T-helper 1 cell (primary cell): Measurements from ENCODE around the gene FAM78B.

Experiments used
- DNase-seq, 5 donors: peaks; one replicate each; pipeline ENCODE4 v3.0.0-alpha.2; 2012 to 2020

The FAM78B gene

GRCh38 chr1:166116026-166116425, 50.8 kb downstream of the FAM78B start:
- no peak for DNase-seq

- DNase-seq: no peak
Measured at GRCh38 chr1:166114419-166114818, 52.4 kb downstream of the FAM78B start.

GRCh38 chr1:166113630-166114029, 53.2 kb downstream of the FAM78B start:
- DNase-seq: no peak

GRCh38 chr1:166113031-166113430, 53.8 kb downstream of the FAM78B start:
- no peak for DNase-seq

GRCh38 chr1:166112425-166112824, 54.4 kb downstream of the FAM78B start:
- no peak for DNase-seq

GRCh38 chr1:166111430-166111829, 55.4 kb downstream of the FAM78B start:
- no peak for DNase-seq

- DNase-seq: no peak
Measured at GRCh38 chr1:166090244-166090643, 76.6 kb downstream of the FAM78B start.

- peak in 1 of 5 donors; percentile 43 for DNase-seq
Measured at GRCh38 chr1:166089804-166090203, 77.0 kb downstream of the FAM78B start.

GRCh38 chr1:166088572-166088955, 78.2 kb downstream of the FAM78B start:
- no peak for DNase-seq

GRCh38 chr1:166087734-166088571, 78.8 kb downstream of the FAM78B start:
- DNase-seq: no peak

GRCh38 chr1:166086113-166086883, 80.5 kb downstream of the FAM78B start:
- DNase-seq: no peak

GRCh38 chr1:166084613-166085012, 82.2 kb downstream of the FAM78B start:
- DNase-seq: no peak

GRCh38 chr1:166083887-166084286, 82.9 kb downstream of the FAM78B start:
- peak in 1 of 5 donors; percentile 80 for DNase-seq

- DNase-seq: no peak
Measured at GRCh38 chr1:166082601-166083000, 84.2 kb downstream of the FAM78B start.

GRCh38 chr1:166080967-166081870, 85.6 kb downstream of the FAM78B start:
- DNase-seq: peak in 1 of 5 donors; percentile 33

- DNase-seq: peak in 1 of 5 donors; percentile 20
Measured at GRCh38 chr1:166080277-166080966, 86.4 kb downstream of the FAM78B start.

- DNase-seq: no peak
Measured at GRCh38 chr1:166079276-166079675, 87.5 kb downstream of the FAM78B start.

- DNase-seq: no peak
Measured at GRCh38 chr1:166073489-166073888, 93.3 kb downstream of the FAM78B start.

- no peak for DNase-seq
Measured at GRCh38 chr1:166069390-166069789, 97.4 kb downstream of the FAM78B start.

- DNase-seq: no peak
Measured at GRCh38 chr1:166066107-166066506, 100.7 kb downstream of the FAM78B start.

- no peak for DNase-seq
Measured at GRCh38 chr1:166064951-166065350, 101.8 kb downstream of the FAM78B start.

- no peak for DNase-seq
Measured at GRCh38 chr1:166064313-166064926, 102.4 kb downstream of the FAM78B start.
